Liver (tissue), 9 donors: ENCODE measurements around the gene RBSN. TPM values are rescaled to one million over a fixed set of nuclear protein-coding genes. Genes with fewer than 3 reads are reported as not detected.

Experiments used
- DNase-seq: peaks from one replicate; pipeline ENCODE4 v3.0.0-alpha.2; 2017; ENCODE audit warnings: low spot score
- H3K27ac ChIP-seq, 2 donors: one replicate each; pipeline ENCODE4 v1.7.0; 2013; ENCODE audit warnings: inconsistent platforms in 2 of 2, low read length in 2 of 2, control low read depth in 1 of 2, low read depth in 1 of 2, mild to moderate bottlenecking in 1 of 2
- H3K27me3 ChIP-seq, 4 donors: one replicate each; pipeline versions ENCODE4 v1.6.1 to v1.7.0; 2013; ENCODE audit warnings: low read length in 3 of 4, inconsistent platforms in 1 of 4, mild to moderate bottlenecking in 1 of 4, moderate library complexity in 1 of 4; ENCODE audit not compliant: control insufficient read depth in 4 of 4, insufficient read depth in 4 of 4
- H3K36me3 ChIP-seq, 4 donors: one replicate each; pipeline versions ENCODE4 v1.6.1 to v1.7.0; 2013; ENCODE audit warnings: low read length in 3 of 4, mild to moderate bottlenecking in 3 of 4, low read depth in 1 of 4, moderate library complexity in 1 of 4; ENCODE audit not compliant: control insufficient read depth in 4 of 4, insufficient read depth in 3 of 4
- H3K4me1 ChIP-seq, 4 donors: one replicate each; pipeline versions ENCODE4 v1.6.1 to v1.7.0; 2013; ENCODE audit warnings: low read length in 3 of 4, mild to moderate bottlenecking in 3 of 4, moderate library complexity in 1 of 4; ENCODE audit not compliant: control insufficient read depth in 4 of 4, insufficient read depth in 4 of 4
- H3K4me3 ChIP-seq, 3 donors: one replicate each; pipeline versions ENCODE4 v1.6.1 to v1.7.0; 2013; ENCODE audit warnings: low read length in 3 of 3, control low read depth in 1 of 3, low read depth in 1 of 3, mild to moderate bottlenecking in 1 of 3
- H3K9ac ChIP-seq, 2 donors: one replicate each; pipeline ENCODE4 v1.7.0; 2013; ENCODE audit warnings: low read length in 2 of 2, mild to moderate bottlenecking in 2 of 2, moderate library complexity in 2 of 2, control low read depth in 1 of 2, low read depth in 1 of 2
- H3K9me3 ChIP-seq, 4 donors: one replicate each; pipeline versions ENCODE4 v1.6.1 to v1.7.0; 2013; ENCODE audit warnings: low read length in 3 of 4; ENCODE audit not compliant: control insufficient read depth in 4 of 4
- ATF3 ChIP-seq: IDR thresholded peaks from 2 replicates; pipeline ENCODE4 v1.6.1; 2016; ENCODE audit warnings: antibody characterized with exemption
- CTCF ChIP-seq: fragments of 150-350 bp; IDR thresholded peaks from 2 replicates; pipeline ENCODE4 v1.5.1; 2017; ENCODE audit warnings: improper control_type of control experiment, low read depth, low read length; ENCODE audit not compliant: missing input control
- EGR1 ChIP-seq, 2 donors: IDR thresholded peaks; 2 replicates each; pipeline ENCODE4 v1.6.1; 2016 to 2018; ENCODE audit warnings: antibody characterized with exemption in 2 of 2, low read depth in 2 of 2
- FOXA1 ChIP-seq: IDR thresholded peaks from 2 replicates; pipeline ENCODE4 v1.6.1; 2016; ENCODE audit warnings: antibody characterized with exemption
- FOXA2 ChIP-seq: IDR thresholded peaks from 2 replicates; pipeline ENCODE4 v1.6.1; 2016; ENCODE audit warnings: antibody characterized with exemption
- GABPA ChIP-seq, 2 donors: IDR thresholded peaks in 1 of 2; conservative IDR thresholded peaks in 1 of 2; 2 replicates each; pipeline ENCODE4 v1.6.1; 2016; ENCODE audit warnings: antibody characterized with exemption in 2 of 2, mild to moderate bottlenecking in 1 of 2, moderate library complexity in 1 of 2
- HNF4A ChIP-seq, 2 donors: conservative IDR thresholded peaks; 2 replicates each; pipeline ENCODE4 v1.6.1; 2016; ENCODE audit warnings: antibody characterized with exemption in 2 of 2, mild to moderate bottlenecking in 2 of 2
- HNF4G ChIP-seq: IDR thresholded peaks from 2 replicates; pipeline ENCODE4 v1.6.1; 2016; ENCODE audit warnings: antibody characterized with exemption
- JUND ChIP-seq, 2 donors: IDR thresholded peaks; 2 replicates each; pipeline ENCODE4 v1.6.1; 2016; ENCODE audit warnings: antibody characterized with exemption in 2 of 2
- MAX ChIP-seq: IDR thresholded peaks from 2 replicates; pipeline ENCODE4 v1.6.1; 2016; ENCODE audit warnings: antibody characterized with exemption
- NR2F2 ChIP-seq: IDR thresholded peaks from 2 replicates; pipeline ENCODE4 v1.6.1; 2016; ENCODE audit warnings: antibody characterized with exemption
- RAD21 ChIP-seq, 2 donors: IDR thresholded peaks; 2 replicates each; pipeline ENCODE4 v1.6.1; 2016; ENCODE audit warnings: antibody characterized with exemption in 2 of 2, mild to moderate bottlenecking in 2 of 2
- REST ChIP-seq: IDR thresholded peaks from 2 replicates; pipeline ENCODE4 v1.6.1; 2016; ENCODE audit warnings: antibody characterized with exemption, mild to moderate bottlenecking
- RXRA ChIP-seq, 2 donors: IDR thresholded peaks; 2 replicates each; pipeline ENCODE4 v1.6.1; 2017 to 2018; ENCODE audit warnings: antibody characterized with exemption in 2 of 2, mild to moderate bottlenecking in 1 of 2
- SP1 ChIP-seq: IDR thresholded peaks from 2 replicates; pipeline ENCODE4 v1.6.1; 2018; ENCODE audit warnings: antibody characterized with exemption, mild to moderate bottlenecking
- TAF1 ChIP-seq: conservative IDR thresholded peaks from 2 replicates; pipeline ENCODE4 v1.6.1; 2016; ENCODE audit warnings: antibody characterized with exemption, mild to moderate bottlenecking
- YY1 ChIP-seq: IDR thresholded peaks from 2 replicates; pipeline ENCODE4 v1.6.1; 2016; ENCODE audit warnings: antibody characterized with exemption, mild to moderate bottlenecking
- ZBTB33 ChIP-seq: IDR thresholded peaks from 2 replicates; pipeline ENCODE4 v1.6.1; 2016; ENCODE audit warnings: antibody characterized with exemption
- WGBS: extraction: QIAGEN DNeasy Blood & Tissue Kit; methylation state at CpG from one replicate; pipeline ENCODE4 v1.1.7; 2013; 5-methylcytosine and 5-hydroxymethylcytosine counted together
- polyA plus RNA-seq, 2 donors: library from polyadenylated mRNA; stranded (reverse) in 1 of 2; unstranded in 1 of 2; fragments of 200-250 nt in 1 of 2; fragments of >200 nt in 1 of 2; fragmentation: Nextera tagmentation in 1 of 2; extraction: Ambion mirVana in 1 of 2; gene quantifications; one replicate each; pipeline versions ENCODE4 v1.2.1 to v1.2.3, GENCODE V29; 2013 to 2015
- total RNA-seq, 2 donors: library from RNA; depleted of rRNA; stranded (reverse); fragments of >200 nt; gene quantifications; one replicate each; pipeline ENCODE4 v1.2.3, GENCODE V29; 2014
- donor health status: healthy.
- donor health status: healthy.
- donor health status: healthy.
- donor health status: healthy.
- donor health status: healthy.

The RBSN gene
- total and polyA plus RNA-seq, 4 donors = 5.6 to 18.3 (median 11.9) TPM

GRCh38 chr3:15094187-15094875 is 4.6 kb downstream of the RBSN start:
- no peak overlapping the region for H3K4me3 ChIP-seq
- WGBS = 82% methylated on average over 5 of the region's 5 CpGs
- TF ChIP-seq NR2F2 (no peak), ATF3 (no peak), MAX (no peak), CTCF (no peak), REST (no peak), HNF4A (conservative IDR thresholded peaks at IDR 0.05) (no peak), YY1 (no peak), GABPA (IDR thresholded peaks at IDR 0.05 in 1 of 2, conservative IDR thresholded peaks at IDR 0.05 in 1 of 2) (no peak), FOXA2 (no peak), RAD21 (IDR thresholded peaks at IDR 0.05) (no peak), HNF4G (no peak), SP1 (no peak), FOXA1 (no peak), TAF1 (no peak), RXRA (IDR thresholded peaks at IDR 0.05) (no peak), ZBTB33 (no peak), EGR1 (IDR thresholded peaks at IDR 0.05; ENCODE audit: low read depth in 2 of 2) (no peak), JUND (IDR thresholded peaks at IDR 0.05) (no peak)
- no peak overlapping the region for H3K27ac ChIP-seq
- H3K4me1 ChIP-seq = peaks cover 3 to 11% (median 8%) of the 10 kb centered on the region in 4 donors
- H3K36me3 ChIP-seq = peaks cover 0 to 36% (median 31%) of the 10 kb centered on the region in 4 donors
- no peaks in the 10 kb centered on the region for H3K9me3 ChIP-seq
- H3K27me3 ChIP-seq = no peaks in the 10 kb centered on the region
- H3K9ac ChIP-seq = no peak overlapping the region
- DNase-seq = no peak
